Psoas muscle (tissue), 8 donors: Measurements from ENCODE around the gene UBAP1. TPM values are rescaled to one million over a fixed set of nuclear protein-coding genes. Genes with fewer than 3 reads are reported as not detected.
"Not testable (repeated sequence)": the region's sequence is repeated elsewhere in the genome, so short reads cannot be mapped to it uniquely, and the experiment has no call there.

ENCODE experiments used
- ATAC-seq, 4 donors: fragments of 200-7000 bp; cut with Tn5 transposase; one replicate each; pipeline ENCODE4 v1.9.1; 2020; ENCODE audit warnings: moderate library complexity in 3 of 4, mild to moderate bottlenecking in 2 of 4
- DNase-seq, 2 donors: peaks; one replicate each; pipeline ENCODE4 v3.0.0-alpha.2; 2020
- H3K27ac ChIP-seq: fragments of 200-600 bp; one replicate; pipeline ENCODE4 v1.8.0; 2022
- H3K27me3 ChIP-seq, 3 donors: fragments of 200-600 bp in 1 of 3; one replicate each; pipeline versions ENCODE4 v1.6.1 to v1.8.0; 2013 to 2022; ENCODE audit warnings: low read length in 2 of 3, mild to moderate bottlenecking in 2 of 3, moderate library complexity in 1 of 3; ENCODE audit not compliant: insufficient read depth in 3 of 3
- H3K36me3 ChIP-seq, 2 donors: fragments of 200-600 bp in 1 of 2; one replicate each; pipeline versions ENCODE4 v1.6.1 to v1.8.0; 2013 to 2022; ENCODE audit warnings: low read depth in 1 of 2, mild to moderate bottlenecking in 1 of 2, moderate library complexity in 1 of 2; ENCODE audit not compliant: insufficient read depth in 1 of 2
- H3K4me1 ChIP-seq: fragments of 200-600 bp; one replicate; pipeline ENCODE4 v1.8.0; 2022
- H3K4me3 ChIP-seq: fragments of 200-600 bp; one replicate; pipeline ENCODE4 v1.8.0; 2022; ENCODE audit warnings: mild to moderate bottlenecking
- H3K9me3 ChIP-seq: fragments of 200-600 bp; one replicate; pipeline ENCODE4 v1.8.0; 2022
- WGBS, 3 donors: extraction: QIAGEN DNeasy Blood & Tissue Kit; methylation state at CpG; one replicate each; pipeline versions ENCODE4 v1.1.6 to v1.1.7; 2013; 5-methylcytosine and 5-hydroxymethylcytosine counted together
- intact Hi-C, 2 donors: fragments of 100-400 bp; cut with DNase I; formaldehyde crosslinking; loops; one replicate each; pipeline versions ENCODE4 v1.11.0 to v1.14.2; 2022
- polyA plus RNA-seq, 3 donors: library from polyadenylated mRNA; stranded (reverse); fragments of 200-250 nt; gene quantifications; one replicate each; pipeline ENCODE4 v1.2.3, GENCODE V29; 2013
- total RNA-seq, 4 donors: library from RNA; stranded (reverse); fragmentation: NEBNext Ultra II Directional in 2 of 4; extraction: Animal tissue kit (Norgen Biotek cat#: 25700) in 2 of 4; gene quantifications; one replicate each; pipeline versions ENCODE4 v1.2.1 to v1.2.4, GENCODE V29; 2021 to 2023
- TF ChIP-seq, protein P1 (sequence below): fragments of 200-600 bp; IDR thresholded peaks from one replicate; pipeline ENCODE4 v1.8.0; 2022; ENCODE audit warnings: antibody characterized with exemption
- donor health status: healthy with polysubstance abuse.
- donor health status: DM: no; HTN: no; CAD: no; lungs with moderate emphysema.
- donor health status: Bipolar disorder and iron deficiency.
- donor health status: healthy.
- donor health status: DM: yes; HTN: yes; CAD: no.
- donor health status: DM: no; HTN: no; CAD: no.
- donor health status: DM: no; HTN: no; CAD: no.
- donor health status: DM: yes; HTN: yes; CAD: no.

Gene UBAP1
- total and polyA plus RNA-seq, 7 donors: 55.8 to 203 (median 89.6) TPM

DNA sequence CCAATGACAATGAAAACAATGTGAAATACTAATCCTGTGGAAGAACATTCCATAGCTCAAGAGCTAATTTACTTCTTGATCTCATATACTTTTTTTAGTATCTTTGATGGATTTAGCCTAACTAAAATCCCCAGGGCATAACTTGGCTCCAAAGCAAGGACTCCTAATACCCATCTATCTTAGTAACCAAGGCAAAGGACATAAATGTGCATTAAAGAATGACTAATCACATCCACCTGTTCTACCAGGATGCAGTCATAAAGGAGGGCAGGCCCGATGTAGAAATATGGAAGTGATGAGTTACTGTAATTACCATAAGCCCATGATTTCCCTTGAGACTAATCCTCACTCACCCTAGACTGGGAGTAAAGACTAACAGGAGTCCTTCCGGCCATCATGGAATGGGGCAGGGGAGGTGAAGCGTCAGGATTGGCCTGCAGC lies 93.3 kb downstream of the UBAP1 start:
- no peak for DNase-seq

DNA sequence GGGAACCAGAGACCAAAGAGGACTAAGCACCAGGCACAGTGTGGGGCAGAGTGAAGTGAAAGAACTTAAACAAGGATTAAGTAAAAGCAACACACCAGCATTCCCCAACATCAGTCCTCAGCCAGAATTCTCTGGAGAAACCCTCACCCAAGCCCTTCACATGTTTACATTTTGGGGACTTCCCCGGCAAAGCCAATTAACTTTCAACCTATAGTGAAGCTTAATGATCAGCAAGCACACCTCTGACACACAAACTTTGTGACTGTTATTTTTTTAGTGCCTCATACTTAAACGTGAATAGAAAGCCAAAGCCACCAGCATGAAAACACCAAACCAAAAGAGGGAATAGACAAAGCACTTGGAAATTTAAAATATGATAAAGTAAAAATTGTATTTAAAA lies 94.7 kb downstream of the UBAP1 start:
- H3K4me1 ChIP-seq, H3K9me3 ChIP-seq, H3K36me3 ChIP-seq, H3K27ac ChIP-seq, H3K27me3 ChIP-seq, ATAC-seq, H3K4me3 ChIP-seq, intact Hi-C loops, DNase-seq: not testable (repeated sequence)
- WGBS, 3 donors: no CpG with 5 or more reads among the region's 2 CpGs

More for the DNA sequence above, 93.3 kb downstream of the UBAP1 start:
- ATAC-seq: peak in 3 of 4 donors; percentile 49 to 69 (median 61)
- Histone ChIP-seq H3K36me3 (no peaks in the 10 kb centered on the region), H3K4me1 (peaks cover 4% of the 10 kb centered on the region), H3K27ac (no peak overlapping the region), H3K27me3 (no peaks in the 10 kb centered on the region), H3K9me3 (no peaks in the 10 kb centered on the region), H3K4me3 (no peak overlapping the region)
- TF ChIP-seq, protein P1, sequence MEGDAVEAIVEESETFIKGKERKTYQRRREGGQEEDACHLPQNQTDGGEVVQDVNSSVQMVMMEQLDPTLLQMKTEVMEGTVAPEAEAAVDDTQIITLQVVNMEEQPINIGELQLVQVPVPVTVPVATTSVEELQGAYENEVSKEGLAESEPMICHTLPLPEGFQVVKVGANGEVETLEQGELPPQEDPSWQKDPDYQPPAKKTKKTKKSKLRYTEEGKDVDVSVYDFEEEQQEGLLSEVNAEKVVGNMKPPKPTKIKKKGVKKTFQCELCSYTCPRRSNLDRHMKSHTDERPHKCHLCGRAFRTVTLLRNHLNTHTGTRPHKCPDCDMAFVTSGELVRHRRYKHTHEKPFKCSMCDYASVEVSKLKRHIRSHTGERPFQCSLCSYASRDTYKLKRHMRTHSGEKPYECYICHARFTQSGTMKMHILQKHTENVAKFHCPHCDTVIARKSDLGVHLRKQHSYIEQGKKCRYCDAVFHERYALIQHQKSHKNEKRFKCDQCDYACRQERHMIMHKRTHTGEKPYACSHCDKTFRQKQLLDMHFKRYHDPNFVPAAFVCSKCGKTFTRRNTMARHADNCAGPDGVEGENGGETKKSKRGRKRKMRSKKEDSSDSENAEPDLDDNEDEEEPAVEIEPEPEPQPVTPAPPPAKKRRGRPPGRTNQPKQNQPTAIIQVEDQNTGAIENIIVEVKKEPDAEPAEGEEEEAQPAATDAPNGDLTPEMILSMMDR: no peak
- intact Hi-C loops: no loop called here
- 28 to 35% (median 31%) methylated on average over 3 of the region's 3 CpGs for WGBS, 3 donors

DNA sequence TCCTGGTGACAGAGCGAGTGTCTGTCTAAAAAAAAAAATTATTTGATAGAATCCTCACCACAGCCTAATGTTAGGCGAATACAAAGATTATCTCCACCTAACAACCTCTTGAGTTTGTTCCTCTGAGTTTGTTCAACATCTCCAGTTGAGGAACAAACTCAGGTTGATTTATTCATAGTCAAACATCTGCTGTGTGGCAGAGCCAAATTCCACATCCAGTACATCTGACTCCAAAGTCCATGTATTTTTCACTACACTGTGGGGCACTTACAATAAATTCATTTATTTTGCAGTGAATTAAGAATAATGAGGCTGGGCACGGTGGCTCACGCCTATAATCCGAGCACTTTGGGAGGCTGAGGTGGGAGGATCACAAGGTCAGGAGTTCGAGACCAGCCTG lies 97.0 kb downstream of the UBAP1 start:
- no peaks in the 10 kb centered on the region for H3K36me3 ChIP-seq
- H3K4me3 ChIP-seq: no peak overlapping the region
- WGBS, 3 donors: 93 to 96% (median 96%) methylated on average over 6 of the region's 6 CpGs
- no peak overlapping the region for H3K27ac ChIP-seq
- peaks cover 4% of the 10 kb centered on the region for H3K4me1 ChIP-seq
- intact Hi-C loops: no loop called here
- H3K27me3 ChIP-seq: no peaks in the 10 kb centered on the region
- no peaks in the 10 kb centered on the region for H3K9me3 ChIP-seq
- ATAC-seq: no peak
- TF ChIP-seq, protein P1: no peak
- no peak for DNase-seq

DNA sequence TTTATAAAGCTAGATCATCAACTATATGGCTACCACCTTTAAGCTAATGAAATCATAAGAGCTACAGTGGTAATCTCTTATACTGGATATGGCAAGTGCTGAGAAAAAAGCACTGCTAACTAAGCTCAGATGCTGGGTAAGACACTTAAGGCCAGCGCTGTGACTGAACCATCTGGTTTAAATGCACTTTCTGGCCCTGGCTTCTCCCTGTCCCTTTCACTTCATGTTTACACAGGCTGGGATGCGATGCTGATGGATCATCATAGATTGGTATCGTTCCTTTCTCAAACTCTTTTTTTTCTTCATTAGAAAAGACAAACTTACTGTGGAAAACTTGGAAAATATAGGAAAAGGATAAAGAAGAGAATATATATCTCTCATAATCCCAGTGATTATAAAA lies 97.9 kb downstream of the UBAP1 start:
- Histone ChIP-seq H3K4me1 (peaks cover 4% of the 10 kb centered on the region), H3K4me3 (no peak overlapping the region), H3K9me3 (no peaks in the 10 kb centered on the region), H3K27ac (no peak overlapping the region), H3K27me3 (no peaks in the 10 kb centered on the region), H3K36me3 (no peaks in the 10 kb centered on the region)
- DNase-seq: no peak
- WGBS, 3 donors: 85 to 93% (median 93%) methylated on average over 3 of the region's 3 CpGs
- ATAC-seq: no peak
- TF ChIP-seq, protein P1: no peak
- intact Hi-C loops: no loop called here

DNA sequence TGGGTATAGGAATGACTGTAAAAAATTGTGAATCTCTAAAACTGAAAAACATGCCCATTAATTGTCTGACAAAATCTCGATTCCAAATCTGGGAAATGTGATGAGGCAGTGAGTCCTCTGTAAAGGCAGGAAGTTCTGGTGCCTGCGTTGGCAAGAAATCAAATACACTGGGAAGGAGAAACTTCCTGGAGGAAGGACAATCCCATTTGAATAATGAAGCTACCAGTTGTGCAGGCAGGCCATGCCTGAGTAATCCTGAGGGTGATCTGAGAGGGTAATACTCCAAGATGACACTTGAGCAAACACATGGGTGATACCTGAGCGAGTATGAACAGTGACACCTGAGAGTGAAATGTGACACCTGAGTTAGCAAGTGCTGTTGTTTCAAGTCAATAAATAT lies 100.6 kb downstream of the UBAP1 start:
- intact Hi-C loops: no loop called here
- DNase-seq: no peak
- Histone ChIP-seq H3K27me3 (no peaks in the 10 kb centered on the region), H3K27ac (no peak overlapping the region), H3K4me1 (no peaks in the 10 kb centered on the region), H3K9me3 (no peaks in the 10 kb centered on the region), H3K36me3 (no peaks in the 10 kb centered on the region), H3K4me3 (no peak overlapping the region)
- ATAC-seq: no peak
- TF ChIP-seq, protein P1: no peak
- 65 to 77% (median 68%) methylated on average over 3 of the region's 3 CpGs for WGBS, 3 donors
